ENCODE measurements around the gene PTPRT.
"Not testable (repeated sequence)": the region's sequence is repeated elsewhere in the genome, so short reads cannot be mapped to it uniquely, and the experiment has no call there.

Gene PTPRT

DNA sequence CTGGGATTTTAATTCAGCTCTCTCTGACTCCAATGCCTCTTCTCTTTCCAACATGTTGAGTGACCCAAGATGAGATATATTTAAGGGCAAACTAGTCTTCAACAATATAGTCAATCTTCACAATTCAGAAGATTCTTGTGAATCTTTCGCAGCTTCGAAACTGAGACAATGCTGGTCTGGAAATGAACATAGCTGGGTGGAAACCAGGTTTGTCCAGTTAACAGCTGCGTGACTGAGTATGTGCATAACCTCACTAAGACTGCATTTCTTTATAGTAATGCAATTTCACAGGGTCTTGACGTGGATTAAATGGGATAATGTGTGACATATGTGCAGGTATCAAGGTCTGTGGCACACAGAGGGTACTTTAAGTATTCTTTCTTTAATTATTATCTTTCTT, 18.9 kb downstream of the PTPRT start:
- no peak overlapping the region for H3K4me2 ChIP-seq (ENCODE audit: low read depth, low read length)
- H4K20me1 ChIP-seq (ENCODE audit: insufficient read depth, low read length) = no peaks in the 10 kb centered on the region
- no peaks in the 10 kb centered on the region for H3K36me3 ChIP-seq (replicated peaks; ENCODE audit: insufficient read depth, low read length)
- TF ChIP-seq EZH2 (optimal IDR thresholded peaks at IDR 0.05; ENCODE audit: low read depth, low read length) (no peak), EZH2phosphoT487 (IDR thresholded peaks at IDR 0.05; ENCODE audit: low read length) (no peak)
- no peak for DNase-seq
- H3K27ac ChIP-seq (ENCODE audit: low read length) = no peak overlapping the region
- no peaks in the 10 kb centered on the region for H3K9me3 ChIP-seq (replicated peaks; ENCODE audit: insufficient read depth, low read length)
- no peaks in the 10 kb centered on the region for H3F3A ChIP-seq (ENCODE audit: insufficient read depth, low read length)
- no peak overlapping the region for H2AFZ ChIP-seq (ENCODE audit: low read length)
- H3K4me3 ChIP-seq (ENCODE audit: low read length) = no peak overlapping the region
- no peaks in the 10 kb centered on the region for H3K9me2 ChIP-seq (replicated peaks; ENCODE audit: insufficient read depth, low read length)
- no peak overlapping the region for H3K9ac ChIP-seq (ENCODE audit: low read length)
- no peaks in the 10 kb centered on the region for H3K27me3 ChIP-seq (replicated peaks; ENCODE audit: insufficient read depth, low read length)
- H3K79me2 ChIP-seq (ENCODE audit: low read length) = no peaks in the 10 kb centered on the region
- no peaks in the 10 kb centered on the region for H3K4me1 ChIP-seq (ENCODE audit: low read length)

DNA sequence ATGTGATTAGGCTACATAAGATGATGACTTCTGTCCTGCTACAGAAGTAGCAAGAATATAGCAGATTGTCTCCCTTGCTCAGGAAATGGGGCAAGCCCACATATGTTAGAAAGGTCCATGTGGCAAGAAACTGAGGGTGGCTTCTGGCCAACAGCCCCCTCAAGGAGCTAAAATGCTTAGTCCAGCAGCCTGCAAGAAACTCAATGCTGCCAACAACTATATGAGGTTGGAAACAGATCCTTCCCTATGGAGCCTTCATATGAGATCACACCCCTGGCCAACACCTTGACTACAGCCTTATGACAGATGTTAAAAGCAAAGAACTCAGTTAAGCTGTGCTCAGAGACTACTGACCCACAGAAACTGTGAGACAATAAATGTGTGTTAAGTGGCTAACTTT, 22.1 kb downstream of the PTPRT start:
- Histone ChIP-seq H3K36me3 (replicated peaks; ENCODE audit: insufficient read depth, low read length) (no peaks in the 10 kb centered on the region), H3K9me2 (replicated peaks; ENCODE audit: insufficient read depth, low read length) (no peaks in the 10 kb centered on the region), H3K4me1 (ENCODE audit: low read length) (no peaks in the 10 kb centered on the region), H3F3A (ENCODE audit: insufficient read depth, low read length) (no peaks in the 10 kb centered on the region), H4K20me1 (ENCODE audit: insufficient read depth, low read length) (no peaks in the 10 kb centered on the region), H3K79me2 (ENCODE audit: low read length) (no peaks in the 10 kb centered on the region), H3K9me3 (replicated peaks; ENCODE audit: insufficient read depth, low read length) (no peaks in the 10 kb centered on the region), H3K27me3 (replicated peaks; ENCODE audit: insufficient read depth, low read length) (no peaks in the 10 kb centered on the region), H2AFZ (ENCODE audit: low read length) (no peak overlapping the region), H3K9ac (ENCODE audit: low read length) (no peak overlapping the region), H3K4me2 (ENCODE audit: low read depth, low read length) (no peak overlapping the region), H3K27ac (ENCODE audit: low read length) (no peak overlapping the region), H3K4me3 (ENCODE audit: low read length) (no peak overlapping the region)
- DNase-seq = no peak
- TF ChIP-seq, protein P1, sequence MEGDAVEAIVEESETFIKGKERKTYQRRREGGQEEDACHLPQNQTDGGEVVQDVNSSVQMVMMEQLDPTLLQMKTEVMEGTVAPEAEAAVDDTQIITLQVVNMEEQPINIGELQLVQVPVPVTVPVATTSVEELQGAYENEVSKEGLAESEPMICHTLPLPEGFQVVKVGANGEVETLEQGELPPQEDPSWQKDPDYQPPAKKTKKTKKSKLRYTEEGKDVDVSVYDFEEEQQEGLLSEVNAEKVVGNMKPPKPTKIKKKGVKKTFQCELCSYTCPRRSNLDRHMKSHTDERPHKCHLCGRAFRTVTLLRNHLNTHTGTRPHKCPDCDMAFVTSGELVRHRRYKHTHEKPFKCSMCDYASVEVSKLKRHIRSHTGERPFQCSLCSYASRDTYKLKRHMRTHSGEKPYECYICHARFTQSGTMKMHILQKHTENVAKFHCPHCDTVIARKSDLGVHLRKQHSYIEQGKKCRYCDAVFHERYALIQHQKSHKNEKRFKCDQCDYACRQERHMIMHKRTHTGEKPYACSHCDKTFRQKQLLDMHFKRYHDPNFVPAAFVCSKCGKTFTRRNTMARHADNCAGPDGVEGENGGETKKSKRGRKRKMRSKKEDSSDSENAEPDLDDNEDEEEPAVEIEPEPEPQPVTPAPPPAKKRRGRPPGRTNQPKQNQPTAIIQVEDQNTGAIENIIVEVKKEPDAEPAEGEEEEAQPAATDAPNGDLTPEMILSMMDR (IDR thresholded peaks at IDR 0.05; ENCODE audit: low read length) = no peak
- TF ChIP-seq EZH2phosphoT487 (IDR thresholded peaks at IDR 0.05; ENCODE audit: low read length) (no peak), EZH2 (optimal IDR thresholded peaks at IDR 0.05; ENCODE audit: low read depth, low read length) (no peak)

DNA sequence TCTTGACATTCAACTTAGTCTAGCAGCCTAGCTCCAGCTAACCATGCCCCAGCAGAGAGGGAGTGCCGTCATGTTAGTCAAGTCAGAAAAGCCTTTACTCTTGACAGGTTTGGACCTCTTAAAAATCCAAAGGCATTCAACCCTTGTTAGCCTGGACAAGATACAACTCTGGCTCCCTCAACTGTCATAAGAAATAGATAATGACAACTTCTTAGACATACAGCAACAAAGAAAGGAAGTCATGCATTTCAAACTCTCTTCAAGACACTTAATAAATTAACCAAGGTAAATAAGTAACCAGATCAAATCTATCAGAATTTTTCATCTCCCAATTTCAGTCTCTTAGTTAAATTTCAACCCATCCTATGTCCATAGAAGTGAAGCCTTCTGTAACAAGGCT, 22.7 kb downstream of the PTPRT start:
- Histone ChIP-seq H3K27ac (ENCODE audit: low read length) (no peak overlapping the region), H3K36me3 (replicated peaks; ENCODE audit: insufficient read depth, low read length) (no peaks in the 10 kb centered on the region), H2AFZ (ENCODE audit: low read length) (no peak overlapping the region), H3K79me2 (ENCODE audit: low read length) (no peaks in the 10 kb centered on the region), H3F3A (ENCODE audit: insufficient read depth, low read length) (no peaks in the 10 kb centered on the region), H3K4me1 (ENCODE audit: low read length) (no peaks in the 10 kb centered on the region), H4K20me1 (ENCODE audit: insufficient read depth, low read length) (no peaks in the 10 kb centered on the region), H3K9ac (ENCODE audit: low read length) (no peak overlapping the region), H3K4me2 (ENCODE audit: low read depth, low read length) (no peak overlapping the region), H3K27me3 (replicated peaks; ENCODE audit: insufficient read depth, low read length) (no peaks in the 10 kb centered on the region), H3K9me2 (replicated peaks; ENCODE audit: insufficient read depth, low read length) (no peaks in the 10 kb centered on the region), H3K4me3 (ENCODE audit: low read length) (no peak overlapping the region), H3K9me3 (replicated peaks; ENCODE audit: insufficient read depth, low read length) (no peaks in the 10 kb centered on the region)
- TF ChIP-seq EZH2phosphoT487 (IDR thresholded peaks at IDR 0.05; ENCODE audit: low read length) = no peak
- TF ChIP-seq, protein P1 (IDR thresholded peaks at IDR 0.05; ENCODE audit: low read length) = no peak
- DNase-seq = no peak

DNA sequence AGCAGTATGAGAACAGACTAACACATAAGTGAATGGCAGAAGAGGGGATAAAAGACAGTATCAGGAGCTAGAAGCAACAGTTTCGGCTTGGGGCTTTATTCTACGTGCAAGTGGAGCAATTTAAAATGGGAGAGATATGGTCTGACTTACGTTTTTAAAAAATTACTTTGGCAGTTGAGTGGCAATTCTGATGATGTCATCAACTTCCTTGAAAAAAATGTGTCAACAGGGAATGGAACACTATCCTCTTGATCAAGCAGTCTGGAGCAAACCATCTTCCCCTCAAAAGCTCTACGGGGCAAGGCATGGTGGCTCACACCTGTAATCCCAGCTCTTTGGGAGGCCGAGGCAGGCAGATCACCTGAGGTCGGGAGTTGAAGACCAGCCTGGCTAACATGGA, 24.1 kb downstream of the PTPRT start:
- H3K9me2 ChIP-seq (replicated peaks; ENCODE audit: insufficient read depth, low read length) = no peaks in the 10 kb centered on the region
- H3K4me3 ChIP-seq (ENCODE audit: low read length) = no peak overlapping the region
- no peak overlapping the region for H2AFZ ChIP-seq (ENCODE audit: low read length)
- no peak overlapping the region for H3K27ac ChIP-seq (ENCODE audit: low read length)
- no peaks in the 10 kb centered on the region for H4K20me1 ChIP-seq (ENCODE audit: insufficient read depth, low read length)
- no peaks in the 10 kb centered on the region for H3K79me2 ChIP-seq (ENCODE audit: low read length)
- TF ChIP-seq, protein P1 (IDR thresholded peaks at IDR 0.05; ENCODE audit: low read length) = no peak
- no peak for TF ChIP-seq EZH2 (optimal IDR thresholded peaks at IDR 0.05; ENCODE audit: low read depth, low read length)
- no peak for TF ChIP-seq EZH2phosphoT487 (IDR thresholded peaks at IDR 0.05; ENCODE audit: low read length)
- H3K9ac ChIP-seq (ENCODE audit: low read length) = no peak overlapping the region
- H3K27me3 ChIP-seq (replicated peaks; ENCODE audit: insufficient read depth, low read length) = no peaks in the 10 kb centered on the region
- no peaks in the 10 kb centered on the region for H3K36me3 ChIP-seq (replicated peaks; ENCODE audit: insufficient read depth, low read length)
- H3K4me1 ChIP-seq (ENCODE audit: low read length) = no peaks in the 10 kb centered on the region
- H3K4me2 ChIP-seq (ENCODE audit: low read depth, low read length) = no peak overlapping the region
- H3F3A ChIP-seq (ENCODE audit: insufficient read depth, low read length) = no peaks in the 10 kb centered on the region
- DNase-seq = no peak
- H3K9me3 ChIP-seq (replicated peaks; ENCODE audit: insufficient read depth, low read length) = no peaks in the 10 kb centered on the region

DNA sequence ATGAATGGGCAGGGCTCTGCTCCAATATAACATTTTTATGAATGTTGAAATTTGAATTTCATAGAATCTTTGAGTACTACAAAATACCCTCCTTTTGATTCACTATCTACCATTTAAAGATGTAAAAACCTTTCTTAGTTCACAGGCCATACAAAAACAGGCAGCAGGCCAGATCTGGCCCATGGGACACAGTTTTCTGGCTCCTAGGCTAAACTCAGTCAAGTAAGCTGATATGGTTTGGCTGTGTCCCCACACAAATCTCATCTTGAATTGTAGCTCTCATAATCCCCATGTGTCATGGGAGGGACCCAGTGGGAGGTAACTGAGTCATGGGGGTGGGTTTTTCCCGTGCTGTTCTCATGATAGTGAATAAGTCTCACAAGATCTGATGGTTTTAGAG, 25.0 kb downstream of the PTPRT start:
- H3K36me3 ChIP-seq (replicated peaks; ENCODE audit: insufficient read depth, low read length); DNase-seq; H3K4me2 ChIP-seq (ENCODE audit: low read depth, low read length); H3K9me2 ChIP-seq (replicated peaks; ENCODE audit: insufficient read depth, low read length); H3K4me1 ChIP-seq (ENCODE audit: low read length); H3K27ac ChIP-seq (ENCODE audit: low read length); H3K79me2 ChIP-seq (ENCODE audit: low read length); H3K4me3 ChIP-seq (ENCODE audit: low read length); H4K20me1 ChIP-seq (ENCODE audit: insufficient read depth, low read length); H3K27me3 ChIP-seq (replicated peaks; ENCODE audit: insufficient read depth, low read length); H3F3A ChIP-seq (ENCODE audit: insufficient read depth, low read length); H3K9ac ChIP-seq (ENCODE audit: low read length); H3K9me3 ChIP-seq (replicated peaks; ENCODE audit: insufficient read depth, low read length); H2AFZ ChIP-seq (ENCODE audit: low read length): not testable (repeated sequence)

Data from MM.1S (cell line).